Lung (tissue), 12 donors: ENCODE measurements around the gene BNIPL. TPM values are rescaled to one million over a fixed set of nuclear protein-coding genes. Genes with fewer than 3 reads are reported as not detected.

Experiments used
- ATAC-seq: fragments of 200-7000 bp; cut with Tn5 transposase; one replicate; pipeline ENCODE4 v1.9.1; 2020; ENCODE audit warnings: moderate number of reproducible peaks; ENCODE audit not compliant: insufficient read depth, low FRiP score
- DNase-seq, 3 donors: peaks; one replicate each; pipeline ENCODE4 v3.0.0-alpha.2; 2013 to 2017
- H3K27ac ChIP-seq, 2 donors: one replicate each; pipeline ENCODE4 v1.5.1; 2013; ENCODE audit warnings: mild to moderate bottlenecking in 2 of 2, moderate library complexity in 2 of 2, control low read depth in 1 of 2, inconsistent platforms in 1 of 2, low read depth in 1 of 2, low read length in 1 of 2
- H3K27me3 ChIP-seq, 3 donors: one replicate each; pipeline ENCODE4 v1.5.1; 2013; ENCODE audit warnings: low read length in 2 of 3; ENCODE audit not compliant: control insufficient read depth in 3 of 3, insufficient read depth in 3 of 3
- H3K36me3 ChIP-seq, 4 donors: one replicate each; pipeline ENCODE4 v1.5.1; 2013; ENCODE audit warnings: low read length in 4 of 4, mild to moderate bottlenecking in 1 of 4, moderate library complexity in 1 of 4; ENCODE audit not compliant: control insufficient read depth in 4 of 4, insufficient read depth in 4 of 4
- H3K4me1 ChIP-seq, 5 donors: one replicate each; pipeline ENCODE4 v1.5.1; 2013; ENCODE audit warnings: low read length in 5 of 5, mild to moderate bottlenecking in 2 of 5, moderate library complexity in 1 of 5; ENCODE audit not compliant: control insufficient read depth in 5 of 5, insufficient read depth in 5 of 5
- H3K4me3 ChIP-seq: one replicate; pipeline ENCODE4 v1.5.1; 2013; ENCODE audit warnings: mild to moderate bottlenecking, control low read depth, moderate library complexity
- H3K9ac ChIP-seq, 2 donors: one replicate each; pipeline ENCODE4 v1.5.1; 2013; ENCODE audit warnings: low read length in 2 of 2, control low read depth in 1 of 2; ENCODE audit not compliant: insufficient read depth in 1 of 2
- H3K9me3 ChIP-seq, 4 donors: one replicate each; pipeline ENCODE4 v1.5.1; 2013; ENCODE audit warnings: low read length in 3 of 4, mild to moderate bottlenecking in 1 of 4, moderate library complexity in 1 of 4; ENCODE audit not compliant: control insufficient read depth in 4 of 4, insufficient read depth in 3 of 4
- CTCF ChIP-seq: IDR thresholded peaks from 2 replicates; pipeline ENCODE4 v1.5.1; 2012; ENCODE audit warnings: mild to moderate bottlenecking; ENCODE audit errors: control extremely low read depth, extremely low read depth
- WGBS, 2 donors: extraction: QIAGEN DNeasy Blood & Tissue Kit; methylation state at CpG; one replicate each; pipeline ENCODE4 v1.1.7; 2013; 5-methylcytosine and 5-hydroxymethylcytosine counted together
- polyA plus RNA-seq, 2 donors: library from polyadenylated mRNA; stranded (reverse); fragments of 200-250 nt; gene quantifications; one replicate each; pipeline ENCODE4 v1.2.1, GENCODE V29; 2013
- total RNA-seq, 2 donors: library from RNA; depleted of rRNA in 1 of 2; stranded (reverse); fragments of >200 nt in 1 of 2; gene quantifications; one replicate each; pipeline ENCODE4 v1.2.1, GENCODE V29; 2014 to 2021
- donor health status: control.
- donor health status: control.
- donor health status: Bipolar disorder and iron deficiency.
- donor health status: healthy.
- donor health status: DM: yes; HTN: yes; CAD: no.

Gene BNIPL
- total and polyA plus RNA-seq, 4 donors, result 1.9 to 12.2 (median 5.7) TPM

GRCh38 chr1:150997126-150997872 is 39.1 kb upstream of the BNIPL start:
- DNase-seq (no peak), ATAC-seq (no peak)
- H3K36me3 ChIP-seq, result peaks cover 13 to 28% (median 25%) of the 10 kb centered on the region in 4 donors
- H3K4me3 ChIP-seq, result no peak overlapping the region
- H3K9ac ChIP-seq, result no peak overlapping the region
- 92 to 93% methylated on average over 20 of the region's 20 CpGs for WGBS, 2 donors
- no peaks in the 10 kb centered on the region for H3K9me3 ChIP-seq
- no peak for TF ChIP-seq CTCF
- no peak overlapping the region for H3K27ac ChIP-seq
- H3K4me1 ChIP-seq, result peaks cover 0 to 1% (median 0%) of the 10 kb centered on the region in 5 donors
- no peaks in the 10 kb centered on the region for H3K27me3 ChIP-seq

GRCh38 chr1:150997949-150998348 is 38.4 kb upstream of the BNIPL start:
- peaks cover 13 to 28% (median 27%) of the 10 kb centered on the region in 4 donors for H3K36me3 ChIP-seq
- WGBS, 2 donors, result 69 to 82% methylated on average over 5 of the region's 5 CpGs
- H3K27ac ChIP-seq, result no peak overlapping the region
- no peak for TF ChIP-seq CTCF
- peaks cover under 1 to 5% (median 2%) of the 10 kb centered on the region in 5 donors for H3K4me1 ChIP-seq
- DNase-seq (no peak), ATAC-seq (no peak)
- H3K27me3 ChIP-seq, result no peaks in the 10 kb centered on the region
- no peak overlapping the region for H3K9ac ChIP-seq
- H3K9me3 ChIP-seq, result no peaks in the 10 kb centered on the region
- H3K4me3 ChIP-seq, result no peak overlapping the region

GRCh38 chr1:150999051-150999674 is 37.2 kb upstream of the BNIPL start:
- H3K4me1 ChIP-seq, result peaks cover 3 to 9% (median 8%) of the 10 kb centered on the region in 5 donors
- WGBS, 2 donors, result 40 to 69% methylated on average over 17 of the region's 17 CpGs

More at GRCh38 chr1:150999051-150999674, 37.2 kb upstream of the BNIPL start:
- no peaks in the 10 kb centered on the region for H3K9me3 ChIP-seq
- H3K27ac ChIP-seq, result no peak overlapping the region
- H3K36me3 ChIP-seq, result peaks cover 13 to 28% (median 27%) of the 10 kb centered on the region in 4 donors
- no peak for DNase-seq
- H3K9ac ChIP-seq, result no peak overlapping the region
- ATAC-seq, result no peak
- no peak for TF ChIP-seq CTCF
- no peaks in the 10 kb centered on the region for H3K27me3 ChIP-seq
- H3K4me3 ChIP-seq, result no peak overlapping the region
